ENCODE data around the gene OR2H1.
"Not testable (repeated sequence)": the region's sequence is repeated elsewhere in the genome, so short reads cannot be mapped to it uniquely, and the experiment has no call there.

The OR2H1 gene

DNA sequence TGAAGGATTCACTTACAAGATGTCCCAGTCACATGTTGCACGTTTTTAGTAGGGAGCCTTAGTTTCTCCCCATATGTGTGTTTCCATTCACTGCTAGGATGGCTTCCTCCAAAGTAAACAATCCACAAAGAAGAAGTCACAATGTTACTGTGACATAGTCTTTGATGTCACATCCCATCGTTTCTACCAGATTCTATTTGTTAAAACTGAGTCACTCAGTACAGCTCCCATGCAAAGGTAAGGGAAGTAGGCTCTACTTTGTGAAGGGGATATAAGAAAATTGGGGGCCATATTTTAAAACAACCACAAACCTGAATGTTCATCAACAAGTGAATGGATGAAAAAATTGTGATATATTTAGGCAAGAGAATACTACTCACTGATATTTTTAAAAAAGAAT lies at the start of gene OR2H1, which contains the start of gene OR11A1:
TSS of gene OR2H1 (plus strand) at position 185 of the 400 bp plus-strand sequence. CDS start 4,615 bp downstream, outside the sequence.
TSS of gene OR11A1 (minus strand) at position 101 of the 400 bp plus-strand sequence. CDS start 29,430 bp downstream, outside the sequence.
- H3K4me3 ChIP-seq (ENCODE audit: low read depth in 1 of 2, low read length in 2 of 2): no peak within 1 kb of the TSS
- H3K4me1 ChIP-seq (ENCODE audit: insufficient read depth, low read length): no peaks in the 10 kb centered on the region
- no peaks in the 10 kb centered on the region for H3K27me3 ChIP-seq (ENCODE audit: control insufficient read depth in 1 of 2, insufficient read depth in 2 of 2, low read length in 2 of 2)
- H3K9ac ChIP-seq (ENCODE audit: low read length): no peak within 1 kb of the TSS
- no peaks in the 10 kb centered on the region for H3K9me3 ChIP-seq (ENCODE audit: low read length)
- no peak within 1 kb of the TSS for H3K27ac ChIP-seq (ENCODE audit: low read depth, low read length)
- H3K36me3 ChIP-seq (ENCODE audit: insufficient read depth, low read length): no peaks in the 10 kb centered on the region

DNA sequence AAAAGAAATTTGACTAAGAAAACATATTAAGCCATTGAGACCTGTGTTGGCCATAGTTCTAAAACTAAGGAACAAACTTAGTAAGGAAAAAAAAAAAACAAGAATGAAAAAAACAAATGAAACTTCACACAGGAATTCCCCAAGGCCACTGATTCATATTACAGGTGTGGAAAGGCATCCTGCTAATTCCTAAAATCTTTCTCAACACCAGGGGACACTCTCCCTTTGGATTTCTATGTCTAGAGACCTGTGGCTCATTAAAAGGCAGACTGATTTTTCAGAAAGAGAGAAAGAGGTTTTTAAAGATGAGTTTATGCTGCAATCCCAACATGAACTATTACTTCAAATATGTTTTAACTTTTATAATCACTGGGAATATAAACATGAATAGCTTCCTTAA lies 42.4 kb upstream of the OR2H1 start, which contains the start of gene OR12D1:
TSS of gene OR12D1 (plus strand) at position 341 of the 400 bp plus-strand sequence.
- Histone ChIP-seq H3K27ac (ENCODE audit: low read depth, low read length) (no peak within 1 kb of the TSS), H3K9me3 (ENCODE audit: low read length) (no peaks in the 10 kb centered on the region), H3K4me3 (ENCODE audit: low read depth in 1 of 2, low read length in 2 of 2) (no peak within 1 kb of the TSS)

DNA sequence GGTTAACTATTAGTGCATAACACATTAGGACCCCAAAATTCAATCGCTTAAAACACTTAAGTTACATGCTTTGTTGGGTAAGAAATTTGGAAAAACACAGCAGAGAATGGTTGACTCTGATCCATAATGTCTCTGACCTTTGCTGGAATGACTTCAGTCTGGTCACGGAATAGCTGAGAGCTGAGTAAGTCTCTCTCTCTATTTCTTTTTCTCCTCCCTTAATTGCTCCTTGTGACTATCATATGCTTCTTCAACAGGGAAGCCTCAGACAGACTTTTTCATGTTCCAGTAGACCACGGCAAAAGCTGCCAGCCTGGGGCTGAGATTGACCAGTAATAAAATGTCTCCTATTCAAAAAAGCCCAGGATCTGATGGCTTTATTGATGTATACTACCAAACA lies 37.4 kb upstream of the OR2H1 start:
- no peak overlapping the region for H3K4me3 ChIP-seq (ENCODE audit: low read depth in 1 of 2, low read length in 2 of 2)
- H3K27ac ChIP-seq (ENCODE audit: low read depth, low read length): no peak overlapping the region
- H3K9me3 ChIP-seq (ENCODE audit: low read length): no peaks in the 10 kb centered on the region
- no peaks in the 10 kb centered on the region for H3K4me1 ChIP-seq (ENCODE audit: insufficient read depth, low read length)
- H3K27me3 ChIP-seq (ENCODE audit: control insufficient read depth in 1 of 2, insufficient read depth in 2 of 2, low read length in 2 of 2): no peaks in the 10 kb centered on the region
- no peaks in the 10 kb centered on the region for H3K36me3 ChIP-seq (ENCODE audit: insufficient read depth, low read length)
- H3K9ac ChIP-seq (ENCODE audit: low read length): no peak overlapping the region

More for the DNA sequence above, 42.4 kb upstream of the OR2H1 start, which contains the start of gene OR12D1:
- H3K4me1 ChIP-seq (ENCODE audit: insufficient read depth, low read length): no peaks in the 10 kb centered on the region
- H3K9ac ChIP-seq (ENCODE audit: low read length): no peak within 1 kb of the TSS
- H3K27me3 ChIP-seq (ENCODE audit: control insufficient read depth in 1 of 2, insufficient read depth in 2 of 2, low read length in 2 of 2): no peaks in the 10 kb centered on the region
- no peaks in the 10 kb centered on the region for H3K36me3 ChIP-seq (ENCODE audit: insufficient read depth, low read length)

DNA sequence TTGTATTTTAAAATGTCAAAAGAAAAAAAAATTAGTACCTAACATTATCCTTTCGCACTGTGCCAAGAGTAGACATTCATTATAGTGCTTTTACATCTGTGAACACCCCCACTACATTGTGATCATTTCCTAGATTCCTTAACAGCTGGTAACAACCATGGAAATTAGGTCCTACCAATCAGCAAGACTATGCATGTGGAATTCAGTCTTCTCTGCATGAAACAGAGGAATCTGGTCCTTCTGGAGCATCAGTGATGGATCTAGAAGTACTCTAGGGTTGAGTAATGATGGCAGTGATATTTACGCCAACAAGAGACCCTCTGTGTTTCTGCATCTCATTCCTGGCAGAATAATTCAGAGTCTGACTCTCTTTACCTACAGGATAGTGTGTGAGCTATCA lies 32.8 kb upstream of the OR2H1 start:
- H3K9me3 ChIP-seq (ENCODE audit: low read length): no peaks in the 10 kb centered on the region
- no peak overlapping the region for H3K4me3 ChIP-seq (ENCODE audit: low read depth in 1 of 2, low read length in 2 of 2)
- no peaks in the 10 kb centered on the region for H3K27me3 ChIP-seq (ENCODE audit: control insufficient read depth in 1 of 2, insufficient read depth in 2 of 2, low read length in 2 of 2)
- no peak overlapping the region for H3K27ac ChIP-seq (ENCODE audit: low read depth, low read length)
- no peaks in the 10 kb centered on the region for H3K36me3 ChIP-seq (ENCODE audit: insufficient read depth, low read length)
- H3K4me1 ChIP-seq (ENCODE audit: insufficient read depth, low read length): no peaks in the 10 kb centered on the region
- no peak overlapping the region for H3K9ac ChIP-seq (ENCODE audit: low read length)

DNA sequence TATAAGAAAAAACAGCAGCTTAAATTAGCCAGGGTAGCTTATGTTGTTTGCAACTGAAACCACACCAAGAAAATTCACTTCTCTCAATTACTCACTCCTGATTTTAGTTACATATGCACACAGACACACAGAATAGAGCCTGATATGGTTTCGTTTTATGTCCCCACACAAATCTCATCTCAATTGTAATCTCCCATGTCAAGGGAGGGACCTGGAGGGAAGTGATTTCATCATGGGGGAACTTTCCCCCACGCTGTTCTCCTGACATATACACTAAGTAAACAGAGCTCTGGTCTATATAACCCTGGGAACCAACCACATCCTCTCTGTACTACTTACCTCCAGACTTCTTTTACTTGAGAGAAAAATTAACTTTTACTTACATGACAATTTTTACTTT lies 32.4 kb upstream of the OR2H1 start:
- no peak overlapping the region for H3K27ac ChIP-seq (ENCODE audit: low read depth, low read length)
- H3K36me3 ChIP-seq (ENCODE audit: insufficient read depth, low read length): no peaks in the 10 kb centered on the region
- H3K4me1 ChIP-seq (ENCODE audit: insufficient read depth, low read length): no peaks in the 10 kb centered on the region
- H3K27me3 ChIP-seq (ENCODE audit: control insufficient read depth in 1 of 2, insufficient read depth in 2 of 2, low read length in 2 of 2): no peaks in the 10 kb centered on the region
- H3K4me3 ChIP-seq (ENCODE audit: low read depth in 1 of 2, low read length in 2 of 2): no peak overlapping the region
- H3K9me3 ChIP-seq (ENCODE audit: low read length): no peaks in the 10 kb centered on the region
- H3K9ac ChIP-seq (ENCODE audit: low read length): no peak overlapping the region

DNA sequence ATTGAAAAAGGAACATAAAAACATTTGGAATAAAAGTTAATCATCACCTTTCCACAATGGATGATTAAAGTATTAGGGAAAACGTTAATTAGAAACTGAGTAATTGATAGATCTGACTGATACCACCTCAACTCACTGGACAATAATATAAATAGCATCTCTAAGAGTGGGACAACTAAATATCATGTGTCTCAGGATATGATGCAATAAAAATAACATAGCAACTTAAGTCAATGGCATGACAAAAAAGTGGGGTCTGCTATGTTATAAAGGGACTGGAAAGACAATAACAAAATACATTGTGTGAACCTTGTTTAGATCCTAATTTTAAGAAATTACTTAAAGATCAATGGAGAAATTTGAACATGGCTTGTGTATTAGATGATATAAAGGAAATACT lies 31.9 kb upstream of the OR2H1 start:
- no peak overlapping the region for H3K9ac ChIP-seq (ENCODE audit: low read length)
- H3K27me3 ChIP-seq (ENCODE audit: control insufficient read depth in 1 of 2, insufficient read depth in 2 of 2, low read length in 2 of 2): no peaks in the 10 kb centered on the region
- H3K36me3 ChIP-seq (ENCODE audit: insufficient read depth, low read length): no peaks in the 10 kb centered on the region
- H3K4me3 ChIP-seq (ENCODE audit: low read depth in 1 of 2, low read length in 2 of 2): no peak overlapping the region
- no peaks in the 10 kb centered on the region for H3K9me3 ChIP-seq (ENCODE audit: low read length)
- H3K4me1 ChIP-seq (ENCODE audit: insufficient read depth, low read length): no peaks in the 10 kb centered on the region
- no peak overlapping the region for H3K27ac ChIP-seq (ENCODE audit: low read depth, low read length)

DNA sequence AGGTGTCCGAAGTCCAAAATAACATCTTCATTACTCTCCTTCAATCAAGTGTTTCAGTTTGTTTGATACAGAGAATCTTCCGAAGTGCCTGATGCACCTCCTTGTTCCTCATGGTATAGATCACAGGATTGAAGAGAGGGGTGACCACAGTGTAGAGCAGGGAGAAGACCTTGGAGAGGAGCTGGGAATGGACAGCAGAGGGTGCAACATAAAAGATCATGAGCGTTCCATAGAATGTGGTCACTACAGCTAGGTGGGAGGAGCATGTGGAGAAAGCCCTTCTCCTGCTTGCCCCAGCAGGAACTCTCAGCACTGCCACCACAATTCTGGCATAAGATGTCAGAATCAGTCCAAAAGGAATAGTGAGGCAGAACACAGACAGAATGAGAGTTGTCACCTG lies 30.3 kb upstream of the OR2H1 start:
- Histone ChIP-seq H3K4me1 (ENCODE audit: insufficient read depth, low read length) (no peaks in the 10 kb centered on the region), H3K27ac (ENCODE audit: low read depth, low read length) (no peak overlapping the region), H3K9me3 (ENCODE audit: low read length) (no peaks in the 10 kb centered on the region), H3K27me3 (ENCODE audit: control insufficient read depth in 1 of 2, insufficient read depth in 2 of 2, low read length in 2 of 2) (no peaks in the 10 kb centered on the region), H3K36me3 (ENCODE audit: insufficient read depth, low read length) (no peaks in the 10 kb centered on the region), H3K4me3 (ENCODE audit: low read depth in 1 of 2, low read length in 2 of 2) (no peak overlapping the region), H3K9ac (ENCODE audit: low read length) (no peak overlapping the region)

DNA sequence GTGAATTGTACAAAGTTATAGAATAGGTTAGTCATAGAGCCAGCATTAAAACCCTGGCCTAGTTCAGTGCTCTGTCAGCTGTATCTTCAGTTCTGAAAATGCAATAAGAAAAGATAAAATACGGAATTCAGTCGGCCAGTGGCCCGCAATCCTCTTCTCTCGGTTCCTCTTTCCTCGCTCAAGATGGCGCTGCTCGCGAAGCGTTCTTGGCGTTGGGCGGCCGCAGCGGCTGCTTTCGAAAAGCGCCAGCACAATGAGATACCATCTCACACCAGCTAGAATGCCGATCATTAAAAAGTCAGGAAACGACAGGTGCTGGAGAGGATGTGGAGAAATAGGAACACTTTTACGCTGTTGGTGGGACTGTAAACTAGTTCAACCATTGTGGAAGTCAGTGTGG lies 20.2 kb upstream of the OR2H1 start:
- not testable (repeated sequence) for H3K4me3 ChIP-seq (ENCODE audit: low read depth in 1 of 2, low read length in 2 of 2); H3K27me3 ChIP-seq (ENCODE audit: control insufficient read depth in 1 of 2, insufficient read depth in 2 of 2, low read length in 2 of 2); H3K27ac ChIP-seq (ENCODE audit: low read depth, low read length); H3K4me1 ChIP-seq (ENCODE audit: insufficient read depth, low read length); H3K36me3 ChIP-seq (ENCODE audit: insufficient read depth, low read length); H3K9ac ChIP-seq (ENCODE audit: low read length); H3K9me3 ChIP-seq (ENCODE audit: low read length)

DNA sequence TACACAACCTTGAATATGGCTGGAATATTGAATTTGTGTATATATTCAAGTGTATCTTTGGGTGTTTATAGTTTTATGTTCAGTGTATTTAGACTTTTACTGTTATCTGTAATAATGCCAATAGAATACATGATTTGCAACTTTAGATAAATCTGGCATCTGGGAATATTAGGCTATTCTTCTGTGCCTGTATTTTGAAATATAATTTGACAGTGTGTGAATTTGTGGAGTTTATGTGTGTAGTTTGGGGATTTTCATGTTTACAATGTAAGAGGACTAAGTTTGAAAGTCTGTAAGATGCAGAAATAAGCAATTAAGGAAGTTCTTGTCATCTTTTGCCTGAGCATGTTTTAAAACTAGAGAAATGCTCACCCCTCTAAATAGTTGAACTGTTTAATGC lies 17.9 kb upstream of the OR2H1 start, which contains the start of gene OR10C1:
TSS of gene OR10C1 (plus strand) at position 301 of the 400 bp plus-strand sequence. CDS start 710 bp downstream, outside the sequence.
- Histone ChIP-seq H3K27me3 (ENCODE audit: control insufficient read depth in 1 of 2, insufficient read depth in 2 of 2, low read length in 2 of 2) (no peaks in the 10 kb centered on the region), H3K9me3 (ENCODE audit: low read length) (no peaks in the 10 kb centered on the region), H3K9ac (ENCODE audit: low read length) (no peak within 1 kb of the TSS), H3K36me3 (ENCODE audit: insufficient read depth, low read length) (no peaks in the 10 kb centered on the region), H3K4me3 (ENCODE audit: low read depth in 1 of 2, low read length in 2 of 2) (no peak within 1 kb of the TSS), H3K27ac (ENCODE audit: low read depth, low read length) (no peak within 1 kb of the TSS), H3K4me1 (ENCODE audit: insufficient read depth, low read length) (no peaks in the 10 kb centered on the region)

DNA sequence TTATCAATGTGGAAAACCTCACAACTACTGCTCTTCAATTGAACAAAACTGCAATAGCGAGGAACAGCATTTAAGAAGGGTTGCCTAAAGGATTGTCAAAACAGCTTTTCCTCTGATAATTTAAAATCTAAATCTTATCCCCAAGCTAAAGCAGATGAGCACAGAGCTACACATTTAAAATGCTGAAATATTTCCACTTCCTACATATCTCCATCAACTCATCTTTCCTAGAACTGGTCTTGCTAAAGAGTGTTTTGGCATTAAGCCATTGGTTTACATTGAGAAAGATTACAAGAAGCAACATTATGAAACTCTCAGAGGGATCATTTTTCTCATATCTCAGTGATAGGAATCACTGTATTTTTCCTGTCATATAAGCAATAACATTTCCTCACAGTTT lies 14.2 kb upstream of the OR2H1 start:
- H3K27ac ChIP-seq (ENCODE audit: low read depth, low read length): no peak overlapping the region

DNA sequence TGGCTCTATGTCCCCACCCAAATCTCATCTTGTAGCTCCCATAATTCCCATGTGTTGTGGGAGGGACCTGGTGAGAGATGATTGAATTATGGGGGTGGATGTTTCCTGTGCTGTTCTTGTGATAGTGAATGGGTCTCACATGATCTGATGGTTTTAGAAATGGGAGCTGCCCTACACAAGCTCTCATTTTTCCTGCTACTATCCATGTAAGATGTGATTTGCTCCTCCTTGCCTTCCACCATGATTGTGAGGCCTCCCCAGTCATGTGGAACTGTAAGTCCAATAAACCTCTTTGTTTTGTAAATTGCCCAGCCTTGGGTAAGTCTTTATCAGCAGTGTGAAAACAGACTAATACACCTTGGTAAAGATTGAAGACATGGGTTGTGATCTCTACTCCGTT lies 12.9 kb upstream of the OR2H1 start:
- H3K9me3 ChIP-seq (ENCODE audit: low read length); H3K27me3 ChIP-seq (ENCODE audit: control insufficient read depth in 1 of 2, insufficient read depth in 2 of 2, low read length in 2 of 2); H3K9ac ChIP-seq (ENCODE audit: low read length); H3K27ac ChIP-seq (ENCODE audit: low read depth, low read length); H3K36me3 ChIP-seq (ENCODE audit: insufficient read depth, low read length); H3K4me1 ChIP-seq (ENCODE audit: insufficient read depth, low read length); H3K4me3 ChIP-seq (ENCODE audit: low read depth in 1 of 2, low read length in 2 of 2): not testable (repeated sequence)

More for the DNA sequence above, 14.2 kb upstream of the OR2H1 start:
- Histone ChIP-seq H3K9ac (ENCODE audit: low read length) (no peak overlapping the region), H3K4me3 (ENCODE audit: low read depth in 1 of 2, low read length in 2 of 2) (no peak overlapping the region), H3K9me3 (ENCODE audit: low read length) (no peaks in the 10 kb centered on the region), H3K36me3 (ENCODE audit: insufficient read depth, low read length) (no peaks in the 10 kb centered on the region), H3K4me1 (ENCODE audit: insufficient read depth, low read length) (no peaks in the 10 kb centered on the region), H3K27me3 (ENCODE audit: control insufficient read depth in 1 of 2, insufficient read depth in 2 of 2, low read length in 2 of 2) (no peaks in the 10 kb centered on the region)

DNA sequence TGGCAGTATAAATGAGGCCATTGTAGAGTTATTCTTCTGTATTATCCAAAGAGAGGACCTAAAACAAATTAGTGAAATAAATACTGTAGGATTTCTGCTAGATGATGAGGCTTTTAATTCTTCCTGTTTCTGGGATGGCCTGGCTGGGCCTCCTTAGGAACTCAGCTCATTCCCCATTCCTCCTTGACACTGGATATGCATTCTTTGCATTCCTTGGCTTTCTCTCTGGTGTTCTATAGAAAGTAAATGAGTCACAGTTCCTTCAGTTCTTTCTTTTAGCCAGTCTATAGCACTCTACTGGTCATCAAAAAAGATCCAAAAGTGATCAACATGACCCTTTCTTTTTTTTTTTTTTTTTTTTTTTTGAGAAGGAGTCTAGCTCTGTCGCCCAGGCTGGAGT lies 9.3 kb upstream of the OR2H1 start:
- Histone ChIP-seq H3K4me1 (ENCODE audit: insufficient read depth, low read length) (no peaks in the 10 kb centered on the region), H3K9me3 (ENCODE audit: low read length) (no peaks in the 10 kb centered on the region), H3K4me3 (ENCODE audit: low read depth in 1 of 2, low read length in 2 of 2) (no peak overlapping the region), H3K9ac (ENCODE audit: low read length) (no peak overlapping the region), H3K27ac (ENCODE audit: low read depth, low read length) (no peak overlapping the region), H3K27me3 (ENCODE audit: control insufficient read depth in 1 of 2, insufficient read depth in 2 of 2, low read length in 2 of 2) (no peaks in the 10 kb centered on the region), H3K36me3 (ENCODE audit: insufficient read depth, low read length) (no peaks in the 10 kb centered on the region)

Data from muscle layer of colon (tissue), 2 donors.